Chondrocyte (in vitro differentiated cells): ENCODE results near the gene TRIM2. TPM values are rescaled to one million over a fixed set of nuclear protein-coding genes. Genes with fewer than 3 reads are reported as not detected.

Source experiments
- DNase-seq: peaks from one replicate; pipeline ENCODE4 v3.0.0; 2021; ENCODE audit warnings: mixed read lengths, low spot score
- H3K27ac Mint-ChIP-seq: one replicate; pipeline ENCODE4 v1.8.0; 2021; ENCODE audit warnings: mild to moderate bottlenecking, moderate library complexity, mixed read lengths; ENCODE audit not compliant: unreplicated experiment
- H3K27me3 Mint-ChIP-seq: 2 replicates; pipeline ENCODE4 v1.8.0; 2021; ENCODE audit warnings: low read depth, mixed read lengths
- H3K36me3 Mint-ChIP-seq: 2 replicates; pipeline ENCODE4 v1.8.0; 2021; ENCODE audit warnings: low read depth, mixed read lengths
- H3K4me1 Mint-ChIP-seq: 2 replicates; pipeline ENCODE4 v1.8.0; 2021; ENCODE audit warnings: low read depth, mild to moderate bottlenecking, mixed read lengths
- H3K4me3 Mint-ChIP-seq: one replicate; pipeline ENCODE4 v1.8.0; 2021; ENCODE audit warnings: mild to moderate bottlenecking, moderate library complexity, mixed read lengths; ENCODE audit not compliant: unreplicated experiment
- H3K9me3 Mint-ChIP-seq: 2 replicates; pipeline ENCODE4 v1.8.0; 2021; ENCODE audit warnings: low read depth, mixed read lengths
- total RNA-seq: library from RNA; stranded (reverse); gene quantifications from 3 replicates; pipeline ENCODE4 v1.2.1, GENCODE V29; 2021
- TF ChIP-seq, protein P1 (sequence below): fragments of 200-600 bp; sonication (generic); IDR thresholded peaks from 2 replicates; pipeline ENCODE4 v1.5.0; 2021; ENCODE audit warnings: antibody characterized with exemption, mild to moderate bottlenecking, moderate library complexity

Gene TRIM2
- total RNA-seq, 1 donor from 2014 or later = 18.2 TPM

DNA sequence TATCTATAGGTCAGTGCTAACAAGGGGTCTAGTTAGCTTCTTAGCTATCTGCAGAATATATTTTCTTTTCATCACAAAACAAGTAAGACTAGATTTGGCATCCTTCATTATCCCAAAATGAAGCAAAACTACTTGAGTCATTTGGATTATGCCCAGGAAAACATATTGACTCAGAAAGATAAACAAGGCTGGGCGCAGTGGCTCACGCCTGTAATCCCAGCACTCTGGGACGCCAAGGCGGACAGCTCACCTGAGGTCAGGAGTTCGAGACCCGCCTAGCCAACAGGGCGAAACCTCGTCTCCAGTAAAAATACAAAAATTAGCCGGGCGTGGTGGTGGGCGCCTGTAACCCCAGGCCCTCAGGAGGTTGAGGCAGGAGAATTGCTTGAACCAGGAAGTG, 122.3 kb downstream of the TRIM2 start:
- H3K4me3 Mint-ChIP-seq = no peak overlapping the region
- TF ChIP-seq, protein P1, sequence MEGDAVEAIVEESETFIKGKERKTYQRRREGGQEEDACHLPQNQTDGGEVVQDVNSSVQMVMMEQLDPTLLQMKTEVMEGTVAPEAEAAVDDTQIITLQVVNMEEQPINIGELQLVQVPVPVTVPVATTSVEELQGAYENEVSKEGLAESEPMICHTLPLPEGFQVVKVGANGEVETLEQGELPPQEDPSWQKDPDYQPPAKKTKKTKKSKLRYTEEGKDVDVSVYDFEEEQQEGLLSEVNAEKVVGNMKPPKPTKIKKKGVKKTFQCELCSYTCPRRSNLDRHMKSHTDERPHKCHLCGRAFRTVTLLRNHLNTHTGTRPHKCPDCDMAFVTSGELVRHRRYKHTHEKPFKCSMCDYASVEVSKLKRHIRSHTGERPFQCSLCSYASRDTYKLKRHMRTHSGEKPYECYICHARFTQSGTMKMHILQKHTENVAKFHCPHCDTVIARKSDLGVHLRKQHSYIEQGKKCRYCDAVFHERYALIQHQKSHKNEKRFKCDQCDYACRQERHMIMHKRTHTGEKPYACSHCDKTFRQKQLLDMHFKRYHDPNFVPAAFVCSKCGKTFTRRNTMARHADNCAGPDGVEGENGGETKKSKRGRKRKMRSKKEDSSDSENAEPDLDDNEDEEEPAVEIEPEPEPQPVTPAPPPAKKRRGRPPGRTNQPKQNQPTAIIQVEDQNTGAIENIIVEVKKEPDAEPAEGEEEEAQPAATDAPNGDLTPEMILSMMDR = no peak
- H3K36me3 Mint-ChIP-seq = no peaks in the 10 kb centered on the region
- H3K9me3 Mint-ChIP-seq = no peaks in the 10 kb centered on the region
- H3K27me3 Mint-ChIP-seq = no peaks in the 10 kb centered on the region
- DNase-seq = no peak
- no peaks in the 10 kb centered on the region for H3K4me1 Mint-ChIP-seq
- no peak overlapping the region for H3K27ac Mint-ChIP-seq

DNA sequence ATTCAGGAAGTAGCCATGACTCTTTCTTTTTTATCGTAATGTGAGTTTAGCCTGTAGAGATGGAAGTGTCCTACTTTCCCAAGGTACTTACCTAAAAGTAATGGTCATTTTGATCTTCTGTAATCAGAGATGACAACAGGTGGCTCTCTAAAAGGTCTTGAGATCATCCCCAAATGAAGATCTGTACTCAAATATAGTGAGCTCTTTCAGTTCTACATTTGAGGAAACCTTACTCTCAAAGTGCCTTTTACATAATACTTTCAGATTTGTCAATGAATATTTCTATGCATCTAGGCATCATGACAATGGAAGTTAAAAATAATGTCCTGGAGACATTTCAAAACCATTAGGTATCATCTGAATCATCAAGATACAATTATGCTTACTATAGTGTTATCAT, 123.0 kb downstream of the TRIM2 start:
- TF ChIP-seq, protein P1 = no peak
- Mint-ChIP-seq H3K27ac (no peak overlapping the region), H3K9me3 (no peaks in the 10 kb centered on the region), H3K36me3 (peaks cover 2% of the 10 kb centered on the region), H3K4me1 (no peaks in the 10 kb centered on the region), H3K27me3 (no peaks in the 10 kb centered on the region), H3K4me3 (no peak overlapping the region)
- DNase-seq = no peak

DNA sequence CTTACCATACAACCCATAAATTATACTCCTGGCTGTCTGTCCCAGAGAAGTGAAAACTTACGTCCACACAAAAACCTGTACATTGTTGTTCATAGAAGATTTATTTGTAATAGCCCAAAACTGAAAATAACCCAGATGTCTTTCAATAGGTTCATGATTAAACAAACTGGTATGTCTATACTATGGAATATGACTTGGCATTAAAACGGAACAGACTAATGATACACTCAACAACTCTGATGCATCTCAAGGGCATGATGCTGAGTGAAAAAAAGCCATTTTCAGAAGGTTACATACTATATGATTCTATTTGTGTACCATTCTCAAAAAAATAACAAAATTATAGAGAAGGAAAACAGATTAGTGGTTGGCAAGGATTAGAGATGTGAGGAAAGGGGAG, 128.7 kb downstream of the TRIM2 start:
- H3K9me3 Mint-ChIP-seq = no peaks in the 10 kb centered on the region
- TF ChIP-seq, protein P1 = no peak
- H3K4me3 Mint-ChIP-seq = no peak overlapping the region
- H3K36me3 Mint-ChIP-seq = peaks cover 10% of the 10 kb centered on the region
- no peak overlapping the region for H3K27ac Mint-ChIP-seq
- no peaks in the 10 kb centered on the region for H3K4me1 Mint-ChIP-seq
- H3K27me3 Mint-ChIP-seq = no peaks in the 10 kb centered on the region
- DNase-seq = no peak

DNA sequence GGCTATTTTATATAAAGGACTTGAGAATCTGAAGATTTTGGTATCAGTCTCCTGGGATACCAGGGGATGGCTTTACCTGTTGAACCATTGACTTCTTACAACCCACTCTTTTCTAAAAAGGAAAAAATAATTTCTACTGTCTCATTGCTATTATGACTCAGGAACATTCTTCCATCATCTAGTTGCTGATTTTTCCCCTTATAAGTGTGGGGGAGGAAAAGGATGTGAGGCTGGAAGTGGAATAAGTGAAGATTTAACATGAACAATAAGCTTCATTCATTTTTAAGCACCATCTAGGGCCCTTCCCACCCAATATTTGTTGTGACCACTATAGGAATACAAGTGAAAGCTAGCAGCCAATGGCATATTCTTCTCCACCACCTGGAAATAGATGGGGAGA, 129.6 kb downstream of the TRIM2 start:
- H3K27me3 Mint-ChIP-seq = no peaks in the 10 kb centered on the region

DNA sequence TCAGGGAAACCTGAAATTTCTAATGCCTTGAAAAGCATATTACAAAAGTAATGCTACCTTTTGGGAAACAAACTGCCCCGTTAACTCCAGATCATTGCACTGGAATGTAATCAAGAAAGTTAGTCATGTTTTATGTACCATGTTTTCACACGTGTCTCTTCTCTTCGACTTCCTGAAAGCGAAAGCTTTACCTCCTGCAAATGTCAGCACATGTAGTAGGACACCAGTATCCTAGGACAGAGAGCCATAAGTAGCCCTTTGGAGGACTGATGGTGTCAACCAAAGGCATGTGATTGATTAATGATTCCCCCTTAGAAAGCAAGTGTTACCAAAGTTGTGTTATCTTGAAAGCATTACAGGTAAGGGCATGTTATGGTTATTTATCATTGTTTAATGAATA, 131.4 kb downstream of the TRIM2 start:
- TF ChIP-seq, protein P1 = no peak
- Mint-ChIP-seq H3K36me3 (peaks cover 14% of the 10 kb centered on the region), H3K27me3 (no peaks in the 10 kb centered on the region), H3K4me1 (no peaks in the 10 kb centered on the region), H3K9me3 (no peaks in the 10 kb centered on the region), H3K4me3 (no peak overlapping the region), H3K27ac (no peak overlapping the region)
- DNase-seq = no peak

More for the DNA sequence above, 129.6 kb downstream of the TRIM2 start:
- DNase-seq = no peak
- Mint-ChIP-seq H3K27ac (no peak overlapping the region), H3K4me1 (no peaks in the 10 kb centered on the region), H3K4me3 (no peak overlapping the region), H3K36me3 (peaks cover 10% of the 10 kb centered on the region), H3K9me3 (no peaks in the 10 kb centered on the region)
- TF ChIP-seq, protein P1 = no peak
